Parathyroid adenoma (tissue), 2 donors: ENCODE results near the gene POM121L2.

Source experiments
- H2AFZ ChIP-seq: fragments of 300-600 bp; sonication (generic); one replicate; pipeline ENCODE4 v1.7.0; 2017; ENCODE audit warnings: antibody characterized with exemption, mild to moderate bottlenecking
- H3K27ac ChIP-seq: fragments of 300-600 bp; sonication (generic); one replicate; pipeline ENCODE4 v1.7.0; 2017
- H3K27me3 ChIP-seq: fragments of 300-600 bp; sonication (generic); one replicate; pipeline ENCODE4 v1.7.0; 2017; ENCODE audit warnings: low read length; ENCODE audit not compliant: control insufficient read depth, insufficient read depth
- H3K36me3 ChIP-seq: fragments of 300-600 bp; sonication (generic); one replicate; pipeline ENCODE4 v1.7.0; 2017; ENCODE audit warnings: low read length; ENCODE audit not compliant: control insufficient read depth, insufficient read depth
- H3K4me1 ChIP-seq: fragments of 300-600 bp; sonication (generic); one replicate; pipeline ENCODE4 v1.7.0; 2017; ENCODE audit warnings: control low read depth
- H3K4me2 ChIP-seq: fragments of 300-600 bp; sonication (generic); one replicate; pipeline ENCODE4 v1.7.0; 2017; ENCODE audit warnings: low read length
- H3K4me3 ChIP-seq: fragments of 300-600 bp; sonication (generic); one replicate; pipeline ENCODE4 v1.7.0; 2017; ENCODE audit warnings: low read depth, low read length
- H3K79me2 ChIP-seq: fragments of 300-600 bp; sonication (generic); one replicate; pipeline ENCODE4 v1.7.0; 2017; ENCODE audit warnings: control low read depth
- H3K9ac ChIP-seq: fragments of 300-600 bp; sonication (generic); one replicate; pipeline ENCODE4 v1.7.0; 2017; ENCODE audit warnings: mild to moderate bottlenecking
- H3K9me3 ChIP-seq: fragments of 300-600 bp; sonication (generic); one replicate; pipeline ENCODE4 v1.7.0; 2017; ENCODE audit warnings: low read length; ENCODE audit not compliant: control insufficient read depth
- TF ChIP-seq, protein P1 (sequence below): fragments of 300-600 bp; sonication (generic); IDR thresholded peaks from one replicate; pipeline ENCODE4 v1.7.0; 2017; ENCODE audit warnings: antibody characterized with exemption, mild to moderate bottlenecking
- donor health status: primary hyperparathyroidism.

POM121L2 gene

DNA sequence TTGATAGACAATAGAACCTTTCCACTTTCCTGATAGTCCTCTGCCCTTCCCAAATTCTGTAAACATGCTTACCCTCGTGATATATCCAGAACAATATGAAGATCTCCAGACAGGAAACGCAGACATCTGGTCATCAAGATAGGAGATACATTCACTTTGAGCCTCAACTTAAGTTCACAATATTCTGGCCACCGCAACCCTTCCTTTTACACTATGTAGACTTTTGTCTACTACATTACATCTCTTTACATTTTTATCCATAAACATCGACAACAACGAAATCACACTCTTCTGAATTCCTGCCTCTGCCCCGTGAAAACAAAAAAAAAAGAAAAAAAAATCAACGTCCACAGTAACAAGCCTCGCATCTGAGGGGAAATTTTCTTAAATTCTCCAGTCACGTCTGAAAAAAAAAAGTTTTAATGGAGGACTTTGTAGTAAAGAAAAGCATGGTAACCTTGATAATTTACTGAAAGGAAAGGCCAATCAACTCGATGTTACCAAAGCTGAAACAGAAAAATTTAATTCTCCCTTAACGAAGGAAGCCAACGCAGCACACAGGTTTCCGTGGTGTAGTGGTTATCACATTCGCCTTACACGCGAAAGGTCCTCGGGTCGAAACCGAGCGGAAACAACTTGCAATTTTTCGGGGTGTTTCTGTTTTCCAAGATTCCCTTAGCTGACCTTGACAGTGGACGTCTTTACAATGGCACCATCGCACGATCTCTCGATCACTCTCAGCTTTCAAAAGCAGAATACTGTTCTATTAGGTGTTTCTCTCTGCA is 21.8 kb downstream of the POM121L2 start:
- Histone ChIP-seq H3K9ac (no peak overlapping the region), H3K36me3 (no peaks in the 10 kb centered on the region), H3K27ac (no peak overlapping the region), H3K27me3 (peaks cover 29% of the 10 kb centered on the region), H3K4me1 (no peaks in the 10 kb centered on the region), H3K9me3 (peaks cover 7% of the 10 kb centered on the region), H2AFZ (no peak overlapping the region), H3K4me3 (no peak overlapping the region), H3K79me2 (no peaks in the 10 kb centered on the region), H3K4me2 (no peak overlapping the region)
- TF ChIP-seq, protein P1, sequence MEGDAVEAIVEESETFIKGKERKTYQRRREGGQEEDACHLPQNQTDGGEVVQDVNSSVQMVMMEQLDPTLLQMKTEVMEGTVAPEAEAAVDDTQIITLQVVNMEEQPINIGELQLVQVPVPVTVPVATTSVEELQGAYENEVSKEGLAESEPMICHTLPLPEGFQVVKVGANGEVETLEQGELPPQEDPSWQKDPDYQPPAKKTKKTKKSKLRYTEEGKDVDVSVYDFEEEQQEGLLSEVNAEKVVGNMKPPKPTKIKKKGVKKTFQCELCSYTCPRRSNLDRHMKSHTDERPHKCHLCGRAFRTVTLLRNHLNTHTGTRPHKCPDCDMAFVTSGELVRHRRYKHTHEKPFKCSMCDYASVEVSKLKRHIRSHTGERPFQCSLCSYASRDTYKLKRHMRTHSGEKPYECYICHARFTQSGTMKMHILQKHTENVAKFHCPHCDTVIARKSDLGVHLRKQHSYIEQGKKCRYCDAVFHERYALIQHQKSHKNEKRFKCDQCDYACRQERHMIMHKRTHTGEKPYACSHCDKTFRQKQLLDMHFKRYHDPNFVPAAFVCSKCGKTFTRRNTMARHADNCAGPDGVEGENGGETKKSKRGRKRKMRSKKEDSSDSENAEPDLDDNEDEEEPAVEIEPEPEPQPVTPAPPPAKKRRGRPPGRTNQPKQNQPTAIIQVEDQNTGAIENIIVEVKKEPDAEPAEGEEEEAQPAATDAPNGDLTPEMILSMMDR = no peak

DNA sequence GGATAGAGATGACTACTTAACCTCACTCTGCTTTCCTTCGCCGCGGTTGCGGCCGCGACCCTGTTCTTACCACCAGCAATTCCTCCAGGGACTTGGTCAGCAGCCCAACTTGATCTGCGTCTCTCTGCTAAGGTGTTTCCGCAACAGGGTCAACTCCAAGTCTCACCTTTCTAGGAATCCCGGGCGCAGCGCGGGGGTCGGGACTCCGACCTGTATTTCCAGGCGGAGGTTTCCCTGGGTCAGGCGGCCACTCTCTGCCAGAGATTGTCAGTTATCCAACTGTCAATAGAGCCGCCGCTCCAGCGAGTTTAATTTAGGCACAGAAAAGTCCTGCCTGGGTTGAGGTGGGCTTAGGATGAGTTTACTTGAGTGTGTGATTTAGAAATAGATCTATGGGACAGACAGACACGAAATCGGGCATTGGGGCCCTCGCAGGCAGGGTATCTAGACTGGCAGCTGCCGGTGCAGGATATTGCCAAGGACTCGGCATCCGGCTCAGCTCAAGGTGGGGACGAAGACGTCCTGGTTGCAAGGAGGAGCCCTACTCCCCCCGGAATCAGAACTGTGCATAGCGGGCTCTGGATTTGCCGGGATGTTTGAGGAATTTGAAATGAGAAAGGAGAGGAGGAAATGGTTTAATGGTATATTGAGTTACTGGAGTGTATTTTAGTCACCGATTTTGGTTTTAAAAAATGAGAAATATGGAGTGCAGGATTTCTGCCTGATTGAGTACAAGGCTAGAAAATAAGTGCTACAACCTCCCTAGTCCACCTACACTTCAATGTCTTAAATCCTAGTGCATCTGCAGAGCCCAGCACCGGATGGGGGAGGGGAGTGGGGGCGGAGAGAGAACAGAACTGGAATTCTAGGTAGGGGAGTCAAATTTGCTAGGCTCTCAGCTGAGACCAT is 23.7 kb downstream of the POM121L2 start:
- no peak overlapping the region for H3K27ac ChIP-seq
- H3K4me3 ChIP-seq = no peak overlapping the region
- no peak overlapping the region for H3K9ac ChIP-seq
- no peaks in the 10 kb centered on the region for H3K36me3 ChIP-seq
- peaks cover 26% of the 10 kb centered on the region for H3K27me3 ChIP-seq
- TF ChIP-seq, protein P1 = no peak
- H3K4me2 ChIP-seq = no peak overlapping the region
- H3K79me2 ChIP-seq = no peaks in the 10 kb centered on the region
- no peaks in the 10 kb centered on the region for H3K4me1 ChIP-seq
- H3K9me3 ChIP-seq = peaks cover 3% of the 10 kb centered on the region
- no peak overlapping the region for H2AFZ ChIP-seq

DNA sequence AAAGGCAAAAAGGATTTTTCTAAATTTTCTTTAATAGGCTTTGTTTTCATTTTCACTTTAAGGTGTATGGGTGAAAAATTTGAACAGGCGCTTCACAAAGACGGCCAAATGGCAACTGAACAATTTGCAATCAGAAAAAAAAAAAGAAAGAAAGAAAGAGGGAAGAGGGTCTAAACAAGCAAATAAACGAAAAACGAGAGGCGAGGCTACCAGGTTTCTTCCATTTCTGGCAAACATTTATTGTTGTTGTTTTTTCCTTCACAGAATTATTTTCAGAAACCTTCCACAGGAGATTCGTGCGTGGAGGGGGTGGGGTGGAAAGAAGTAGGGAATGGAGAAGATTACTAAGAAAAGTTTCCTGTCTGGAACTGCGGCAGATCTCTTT is 24.3 kb downstream of the POM121L2 start:
- Histone ChIP-seq H3K9me3 (peaks cover 3% of the 10 kb centered on the region), H3K4me3 (no peak overlapping the region), H3K27me3 (peaks cover 26% of the 10 kb centered on the region), H3K79me2 (no peaks in the 10 kb centered on the region), H3K36me3 (no peaks in the 10 kb centered on the region), H3K27ac (no peak overlapping the region), H3K4me1 (no peaks in the 10 kb centered on the region), H2AFZ (no peak overlapping the region), H3K4me2 (no peak overlapping the region), H3K9ac (no peak overlapping the region)
- TF ChIP-seq, protein P1 = no peak

DNA sequence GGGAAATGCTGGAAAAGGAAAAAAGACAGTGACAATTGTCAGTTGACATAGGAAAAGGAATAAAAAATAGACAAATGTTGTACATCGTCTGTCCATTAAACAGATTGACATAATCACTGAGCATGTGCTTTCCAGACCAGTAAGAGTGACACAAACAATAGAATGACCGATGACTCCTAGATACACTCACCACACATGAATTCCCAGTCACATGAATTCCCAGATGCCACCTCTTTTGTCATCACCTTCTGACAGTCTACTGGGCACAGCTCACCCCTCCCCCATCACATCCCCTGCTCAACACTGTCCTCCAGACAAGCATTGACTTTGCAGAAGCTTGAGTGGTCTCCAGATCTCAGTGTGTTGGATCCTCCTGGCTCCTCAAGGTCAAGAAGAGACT is 25.9 kb downstream of the POM121L2 start:
- no peak overlapping the region for H3K27ac ChIP-seq
- no peak overlapping the region for H3K4me2 ChIP-seq
- TF ChIP-seq, protein P1 = no peak
- no peaks in the 10 kb centered on the region for H3K36me3 ChIP-seq
- H3K9ac ChIP-seq = no peak overlapping the region
- no peak overlapping the region for H2AFZ ChIP-seq
- H3K9me3 ChIP-seq = peaks cover 3% of the 10 kb centered on the region
- H3K27me3 ChIP-seq = peaks cover 26% of the 10 kb centered on the region
- H3K4me1 ChIP-seq = no peaks in the 10 kb centered on the region
- H3K79me2 ChIP-seq = no peaks in the 10 kb centered on the region
- no peak overlapping the region for H3K4me3 ChIP-seq
